Cardiac muscle cell (in vitro differentiated cells and primary cell): Measurements from ENCODE around the gene STRAP. TPM values are rescaled to one million over a fixed set of nuclear protein-coding genes. Genes with fewer than 3 reads are reported as not detected.

Experiments
- DNase-seq, 2 donors: peaks; one replicate each; pipeline versions ENCODE4 v3.0.0 to v3.0.0-alpha.2; 2010 to 2017; ENCODE audit warnings: low read depth in 1 of 2, low spot score in 1 of 2
- H3K27ac ChIP-seq: fragments of 200-600 bp; sonication (generic); 2 replicates; pipeline ENCODE4 v1.5.1; 2016
- H3K27me3 ChIP-seq: fragments of 200-600 bp; sonication (generic); 2 replicates; pipeline ENCODE4 v1.6.0; 2016; ENCODE audit warnings: control low read depth
- H3K36me3 ChIP-seq: fragments of 200-600 bp; sonication (generic); 2 replicates; pipeline ENCODE4 v1.5.1; 2016; ENCODE audit warnings: control low read depth
- H3K4me1 ChIP-seq: fragments of 200-600 bp; sonication (generic); 2 replicates; pipeline ENCODE4 v1.8.1; 2017; ENCODE audit warnings: low read depth, mild to moderate bottlenecking, mixed run types
- H3K4me3 ChIP-seq: fragments of 200-600 bp; sonication (generic); 2 replicates; pipeline ENCODE4 v1.5.1; 2016; ENCODE audit warnings: mild to moderate bottlenecking
- H3K9me3 ChIP-seq: fragments of 200-600 bp; sonication (generic); 2 replicates; pipeline ENCODE4 v1.5.1; 2017; ENCODE audit warnings: low read depth, mild to moderate bottlenecking, control low read depth
- CTCF ChIP-seq: IDR thresholded peaks from 2 replicates; pipeline ENCODE4 v1.5.1; 2012; ENCODE audit warnings: low read depth, mild to moderate bottlenecking, low read length
- polyA plus RNA-seq: library from polyadenylated mRNA; unstranded; fragments of >200 nt; fragmentation: Nextera tagmentation; extraction: Ambion mirVana; gene quantifications from 2 replicates; pipeline ENCODE4 v1.2.1, GENCODE V29; 2016
- total RNA-seq: library from RNA; depleted of rRNA; stranded (reverse); fragments of >200 nt; gene quantifications from 2 replicates; pipeline ENCODE4 v1.2.3, GENCODE V29; 2016

The STRAP gene
- total RNA-seq (81.6 and 91.1 TPM in 2 replicates), polyA plus RNA-seq (257 and 261 TPM in 2 replicates)

- Histone ChIP-seq H3K27me3 (no peaks in the 10 kb centered on the region), H3K27ac (peak within 1 kb of the TSS; percentile 99), H3K4me1 (peaks cover 22% of the 10 kb centered on the region), H3K36me3 (peaks cover 3% of the 10 kb centered on the region), H3K4me3 (peak within 1 kb of the TSS; percentile 86), H3K9me3 (no peaks in the 10 kb centered on the region)
- TF ChIP-seq CTCF, result no peak
- DNase-seq, result peak; percentile 97 to 99
Observed at GRCh38 chr12:15882118-15882971, at the start of gene STRAP. Gene STRAP, plus strand, starts transcription at chr12:15882387. Its CDS starts 321 bp downstream, at chr12:15882708.

GRCh38 chr12:15834575-15834974 is 47.6 kb upstream of the STRAP start:
- Histone ChIP-seq H3K4me1 (no peaks in the 10 kb centered on the region), H3K27ac (no peak overlapping the region), H3K36me3 (no peaks in the 10 kb centered on the region), H3K4me3 (no peak overlapping the region), H3K9me3 (no peaks in the 10 kb centered on the region), H3K27me3 (no peaks in the 10 kb centered on the region)
- TF ChIP-seq CTCF, result no peak
- peak in 1 of 2 donors; percentile 43 for DNase-seq

GRCh38 chr12:15837141-15837790 is 44.9 kb upstream of the STRAP start:
- Histone ChIP-seq H3K4me1 (no peaks in the 10 kb centered on the region), H3K27ac (no peak overlapping the region), H3K27me3 (no peaks in the 10 kb centered on the region), H3K9me3 (no peaks in the 10 kb centered on the region), H3K4me3 (no peak overlapping the region), H3K36me3 (no peaks in the 10 kb centered on the region)
- peak in 1 of 2 donors; percentile 85 for DNase-seq
- no peak for TF ChIP-seq CTCF

GRCh38 chr12:15839041-15839440 is 43.1 kb upstream of the STRAP start:
- DNase-seq, result no peak
- Histone ChIP-seq H3K9me3 (no peaks in the 10 kb centered on the region), H3K27ac (no peak overlapping the region), H3K4me3 (no peak overlapping the region), H3K36me3 (no peaks in the 10 kb centered on the region), H3K4me1 (no peaks in the 10 kb centered on the region), H3K27me3 (no peaks in the 10 kb centered on the region)
- no peak for TF ChIP-seq CTCF

GRCh38 chr12:15839682-15840081 is 42.5 kb upstream of the STRAP start:
- Histone ChIP-seq H3K36me3 (no peaks in the 10 kb centered on the region), H3K4me3 (no peak overlapping the region), H3K27ac (no peak overlapping the region), H3K9me3 (no peaks in the 10 kb centered on the region), H3K27me3 (no peaks in the 10 kb centered on the region), H3K4me1 (no peaks in the 10 kb centered on the region)
- TF ChIP-seq CTCF, result no peak
- no peak for DNase-seq
